ENCODE data around the gene CD3G.

Gene CD3G

GRCh38 chr11:118318124-118318523 is 26.0 kb upstream of the CD3G start:
- TF ChIP-seq ZFX (IDR thresholded peaks at IDR 0.05): no peak
- TF ChIP-seq, protein P1, sequence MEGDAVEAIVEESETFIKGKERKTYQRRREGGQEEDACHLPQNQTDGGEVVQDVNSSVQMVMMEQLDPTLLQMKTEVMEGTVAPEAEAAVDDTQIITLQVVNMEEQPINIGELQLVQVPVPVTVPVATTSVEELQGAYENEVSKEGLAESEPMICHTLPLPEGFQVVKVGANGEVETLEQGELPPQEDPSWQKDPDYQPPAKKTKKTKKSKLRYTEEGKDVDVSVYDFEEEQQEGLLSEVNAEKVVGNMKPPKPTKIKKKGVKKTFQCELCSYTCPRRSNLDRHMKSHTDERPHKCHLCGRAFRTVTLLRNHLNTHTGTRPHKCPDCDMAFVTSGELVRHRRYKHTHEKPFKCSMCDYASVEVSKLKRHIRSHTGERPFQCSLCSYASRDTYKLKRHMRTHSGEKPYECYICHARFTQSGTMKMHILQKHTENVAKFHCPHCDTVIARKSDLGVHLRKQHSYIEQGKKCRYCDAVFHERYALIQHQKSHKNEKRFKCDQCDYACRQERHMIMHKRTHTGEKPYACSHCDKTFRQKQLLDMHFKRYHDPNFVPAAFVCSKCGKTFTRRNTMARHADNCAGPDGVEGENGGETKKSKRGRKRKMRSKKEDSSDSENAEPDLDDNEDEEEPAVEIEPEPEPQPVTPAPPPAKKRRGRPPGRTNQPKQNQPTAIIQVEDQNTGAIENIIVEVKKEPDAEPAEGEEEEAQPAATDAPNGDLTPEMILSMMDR (conservative IDR thresholded peaks at IDR 0.05): no peak
- no peak overlapping the region for H3K27ac ChIP-seq

DNA sequence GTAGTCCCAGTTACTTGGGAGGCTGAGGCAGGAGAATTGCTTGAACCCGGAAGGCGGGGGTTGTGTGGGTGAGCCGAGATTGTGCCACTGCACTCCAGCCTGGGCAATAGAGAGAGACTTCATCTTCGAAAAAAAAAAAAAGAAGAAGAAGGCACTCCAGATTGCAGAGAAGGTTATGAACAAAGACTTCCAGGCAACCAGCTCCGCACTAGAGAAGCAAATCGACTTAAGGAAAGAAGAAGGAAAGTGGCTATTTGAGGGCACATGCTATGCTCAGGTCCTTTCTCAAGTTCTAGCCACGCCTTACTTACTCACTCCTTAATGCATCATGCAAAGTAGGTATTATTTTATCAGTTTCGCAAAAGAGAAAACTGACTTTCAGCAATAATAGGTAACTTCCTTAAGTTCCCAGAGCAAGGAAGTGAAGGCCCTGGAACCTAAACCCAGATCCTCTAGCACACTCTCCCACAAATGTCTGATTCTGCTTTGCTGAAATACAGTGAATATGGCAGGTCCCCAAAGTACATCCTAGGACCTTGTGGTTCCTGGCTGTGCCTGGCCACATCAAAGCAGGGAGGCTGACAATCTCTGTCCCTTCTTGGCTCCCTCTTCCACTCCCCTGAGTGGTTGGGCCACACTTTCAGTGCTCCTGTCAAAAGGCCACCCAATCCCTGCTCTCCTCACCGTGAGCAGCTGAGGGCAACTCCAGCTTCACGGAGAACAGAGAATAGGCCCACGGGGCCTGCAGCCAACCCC is 25.4 kb upstream of the CD3G start:
- no peak for TF ChIP-seq ZFX (IDR thresholded peaks at IDR 0.05)
- TF ChIP-seq, protein P1 (conservative IDR thresholded peaks at IDR 0.05): no peak
- H3K27ac ChIP-seq: no peak overlapping the region

- H3K27ac ChIP-seq: no peak overlapping the region
Observed at GRCh38 chr11:118319337-118319707, 24.8 kb upstream of the CD3G start.

GRCh38 chr11:118320515-118320914 is 23.6 kb upstream of the CD3G start:
- H3K27ac ChIP-seq: no peak overlapping the region
- TF ChIP-seq ZFX (IDR thresholded peaks at IDR 0.05): no peak
- TF ChIP-seq, protein P1 (conservative IDR thresholded peaks at IDR 0.05): no peak

More at GRCh38 chr11:118319337-118319707, 24.8 kb upstream of the CD3G start:
- TF ChIP-seq, protein P1 (conservative IDR thresholded peaks at IDR 0.05): no peak
- TF ChIP-seq ZFX (IDR thresholded peaks at IDR 0.05): no peak

DNA sequence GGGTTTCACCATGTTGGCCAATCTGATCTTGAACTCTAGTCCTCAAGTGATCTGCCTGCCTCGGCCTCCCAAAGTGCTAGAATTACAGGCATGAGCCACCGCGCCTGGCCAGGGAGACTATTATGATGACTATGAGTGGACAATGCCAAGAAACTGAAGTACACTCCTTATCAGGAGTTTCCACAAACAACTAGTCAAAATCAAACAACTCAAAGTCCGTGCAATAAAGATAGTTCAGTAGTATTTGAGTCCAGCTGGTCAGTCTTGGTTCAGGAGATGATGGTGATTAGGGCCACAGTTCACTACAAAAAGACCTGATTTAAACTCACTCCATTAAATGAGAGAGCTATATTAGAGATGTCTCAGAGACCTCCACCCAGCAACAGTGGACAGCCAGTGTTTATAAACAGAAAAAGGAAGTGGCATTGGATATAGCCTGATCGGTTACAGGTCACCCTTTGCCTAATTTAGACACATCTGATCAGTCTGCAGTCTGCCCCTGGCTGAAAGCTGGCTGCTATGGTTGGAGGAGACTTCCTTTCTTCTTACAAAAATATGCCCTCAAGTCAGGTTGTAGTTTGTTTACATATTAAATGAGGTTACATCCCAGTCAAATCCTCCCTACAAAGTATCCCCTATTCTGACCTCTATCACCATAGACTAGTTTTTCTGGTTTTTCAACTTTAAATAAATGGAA is 22.6 kb upstream of the CD3G start:
- H3K27ac ChIP-seq: peak overlapping the region; percentile 16; the same call in 1 of the 2 replicates

GRCh38 chr11:118322721-118323120 is 21.4 kb upstream of the CD3G start:
- H3K27ac ChIP-seq: peak overlapping the region; percentile 16
- no peak for TF ChIP-seq ZFX (IDR thresholded peaks at IDR 0.05)
- TF ChIP-seq, protein P1 (conservative IDR thresholded peaks at IDR 0.05): no peak

More for the DNA sequence above, 22.6 kb upstream of the CD3G start:
- no peak for TF ChIP-seq ZFX (IDR thresholded peaks at IDR 0.05)
- TF ChIP-seq, protein P1 (conservative IDR thresholded peaks at IDR 0.05): no peak

GRCh38 chr11:118325283-118325682 is 18.9 kb upstream of the CD3G start:
- TF ChIP-seq ZFX (IDR thresholded peaks at IDR 0.05): no peak
- TF ChIP-seq, protein P1 (conservative IDR thresholded peaks at IDR 0.05): no peak
- no peak overlapping the region for H3K27ac ChIP-seq
